Measurements from ENCODE around the gene PPM1E.

- TF ChIP-seq CTCF (IDR thresholded peaks at IDR 0.05): no peak
- TF ChIP-seq ZFX (IDR thresholded peaks at IDR 0.05; ENCODE audit: borderline replicate concordance): no peak
Measured at GRCh38 chr17:58806046-58806445, 50.4 kb downstream of the PPM1E start.

Data from 22Rv1 (cell line).